ENCODE data around the gene GJA3. TPM values are rescaled to one million over a fixed set of nuclear protein-coding genes. Genes with fewer than 3 reads are reported as not detected.
A peak's percentile ranks its signal among the peaks of the same experiment; 100 is the strongest.

The GJA3 gene
- total RNA-seq, 1 donor from 2014 or later: 0.59 TPM

DNA sequence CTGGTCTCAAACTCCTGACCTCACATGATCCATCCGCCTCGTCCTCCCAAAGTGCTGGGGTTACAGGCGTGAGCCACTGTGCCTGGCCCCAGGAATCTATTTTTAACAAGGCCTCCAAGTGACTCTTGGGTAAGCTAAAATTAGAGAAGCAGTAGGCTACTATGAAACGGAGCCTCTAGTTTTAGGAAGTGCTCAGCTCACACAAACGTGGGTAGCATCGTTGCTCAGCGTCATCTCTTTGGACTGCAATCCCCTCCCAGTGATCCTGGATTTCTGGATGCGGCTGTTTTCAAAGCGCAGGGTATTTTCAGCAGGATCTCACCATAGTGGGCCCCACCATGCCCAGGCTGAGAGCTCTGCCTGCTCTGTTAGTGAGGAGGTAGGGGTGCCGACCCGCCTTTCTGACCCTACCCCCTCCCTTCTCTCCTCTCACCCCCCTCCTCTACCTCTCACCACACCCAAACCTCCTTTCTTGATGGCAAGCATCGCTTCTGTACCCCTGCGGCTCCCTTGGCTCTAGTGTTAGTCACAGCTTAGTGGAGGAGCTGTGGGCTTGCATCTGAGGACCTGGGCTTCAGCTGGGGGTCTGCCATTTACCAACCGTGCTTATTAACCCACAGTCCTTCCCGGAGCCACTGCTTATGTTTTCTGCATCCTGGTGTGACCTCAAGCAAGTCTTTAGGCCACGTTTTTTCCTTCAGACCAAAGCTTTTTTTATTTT, 34.2 kb downstream of the GJA3 start:
- Mint-ChIP-seq H3K36me3 (ENCODE audit: low read depth, unreplicated experiment) (no peaks in the 10 kb centered on the region), H3K27ac (ENCODE audit: unreplicated experiment) (no peak overlapping the region), H3K9me3 (ENCODE audit: unreplicated experiment) (no peaks in the 10 kb centered on the region), H3K4me1 (ENCODE audit: low read depth, unreplicated experiment) (peaks cover 4% of the 10 kb centered on the region), H3K27me3 (ENCODE audit: low read depth, unreplicated experiment) (peaks cover 17% of the 10 kb centered on the region), H3K4me3 (ENCODE audit: unreplicated experiment) (no peak overlapping the region)
- H4K20me1 ChIP-seq (ENCODE audit: insufficient read depth, low read length): no peaks in the 10 kb centered on the region
- no peak overlapping the region for H3K4me3 ChIP-seq (ENCODE audit: insufficient read depth, low read depth, low read length)
- no peak overlapping the region for H3K4me2 ChIP-seq (ENCODE audit: low read length)
- no peak for TF ChIP-seq CTCF (IDR thresholded peaks at IDR 0.05; ENCODE audit: insufficient read depth, low read depth, low read length)
- no peak for TF ChIP-seq EZH2 (IDR thresholded peaks at IDR 0.05; ENCODE audit: insufficient read depth, low read length)
- H3K9ac ChIP-seq (ENCODE audit: low read length): no peak overlapping the region
- no peaks in the 10 kb centered on the region for H3K36me3 ChIP-seq (ENCODE audit: insufficient read depth, low read length)
- H2AFZ ChIP-seq (ENCODE audit: low read depth, low read length): no peak overlapping the region
- peaks cover 11% of the 10 kb centered on the region for H3K27me3 ChIP-seq (ENCODE audit: insufficient read depth, low read length)
- DNase-seq (ENCODE audit: low read depth) (no peak), FAIRE-seq (no peak)
- H3K9me3 ChIP-seq (ENCODE audit: insufficient read depth, low read depth, low read length): no peaks in the 10 kb centered on the region
- H3K79me2 ChIP-seq (ENCODE audit: insufficient read depth, low read length): no peaks in the 10 kb centered on the region
- no peak overlapping the region for H3K27ac ChIP-seq (ENCODE audit: low read depth, low read length)
- H3K4me1 ChIP-seq (ENCODE audit: insufficient read depth, low read length): peaks cover 24% of the 10 kb centered on the region

- H4K20me1 ChIP-seq (ENCODE audit: insufficient read depth, low read length): no peaks in the 10 kb centered on the region
- H3K4me2 ChIP-seq (ENCODE audit: low read length): no peak overlapping the region
- peaks cover 24% of the 10 kb centered on the region for H3K4me1 ChIP-seq (ENCODE audit: insufficient read depth, low read length)
- peaks cover 11% of the 10 kb centered on the region for H3K27me3 ChIP-seq (ENCODE audit: insufficient read depth, low read length)
- H3K9me3 ChIP-seq (ENCODE audit: insufficient read depth, low read depth, low read length): no peaks in the 10 kb centered on the region
- no peak overlapping the region for H3K27ac ChIP-seq (ENCODE audit: low read depth, low read length)
- DNase-seq (ENCODE audit: low read depth) (no peak), FAIRE-seq (no peak)
- no peaks in the 10 kb centered on the region for H3K79me2 ChIP-seq (ENCODE audit: insufficient read depth, low read length)
- H3K36me3 ChIP-seq (ENCODE audit: insufficient read depth, low read length): no peaks in the 10 kb centered on the region
- H3K9me3 Mint-ChIP-seq (ENCODE audit: unreplicated experiment): peaks cover 1% of the 10 kb centered on the region
- H3K27ac Mint-ChIP-seq (ENCODE audit: unreplicated experiment): no peak overlapping the region
- H3K4me3 Mint-ChIP-seq (ENCODE audit: unreplicated experiment): no peak overlapping the region
- H3K4me1 Mint-ChIP-seq (ENCODE audit: low read depth, unreplicated experiment): peaks cover 6% of the 10 kb centered on the region
- no peaks in the 10 kb centered on the region for H3K36me3 Mint-ChIP-seq (ENCODE audit: low read depth, unreplicated experiment)
- H3K9ac ChIP-seq (ENCODE audit: low read length): no peak overlapping the region
- H3K27me3 Mint-ChIP-seq (ENCODE audit: low read depth, unreplicated experiment): peaks cover 21% of the 10 kb centered on the region
- no peak overlapping the region for H3K4me3 ChIP-seq (ENCODE audit: insufficient read depth, low read depth, low read length)
- no peak overlapping the region for H2AFZ ChIP-seq (ENCODE audit: low read depth, low read length)
- no peak for TF ChIP-seq EZH2 (IDR thresholded peaks at IDR 0.05; ENCODE audit: insufficient read depth, low read length)
- TF ChIP-seq CTCF (IDR thresholded peaks at IDR 0.05; ENCODE audit: insufficient read depth, low read depth, low read length): no peak
These were observed 35.1 kb downstream of the GJA3 start for GRCh38 chr13:20125783-20126165.

DNA sequence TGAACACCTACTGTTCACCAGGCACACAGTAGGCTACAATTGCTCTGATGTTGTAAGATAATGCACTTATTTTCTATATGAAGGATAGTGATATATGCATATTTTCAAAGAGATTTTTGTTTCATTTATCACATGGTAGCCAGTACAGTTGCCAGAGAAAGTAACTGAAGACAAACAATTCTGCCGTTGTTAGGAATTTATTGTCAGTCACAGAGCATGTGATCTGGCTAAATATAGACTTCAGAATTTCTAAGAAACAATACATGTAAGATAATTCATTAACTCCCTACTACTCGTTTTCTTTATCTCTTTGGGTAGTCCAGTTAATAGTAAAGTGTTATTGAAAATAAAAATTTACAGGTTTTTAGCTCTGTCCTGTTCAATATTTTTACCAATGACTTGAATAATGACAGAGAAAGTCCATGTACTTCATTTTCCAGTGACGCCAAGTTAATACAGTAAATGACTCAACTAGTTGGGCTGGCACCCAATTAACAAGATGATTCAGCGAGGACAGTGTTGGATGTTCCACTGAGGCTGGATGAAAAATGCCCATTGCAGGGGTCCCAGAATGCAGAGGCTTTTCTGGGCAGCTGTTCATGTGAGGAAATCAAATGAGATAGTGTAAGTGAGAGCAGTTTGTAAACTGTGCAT, 35.6 kb downstream of the GJA3 start:
- no peak overlapping the region for H3K9ac ChIP-seq (ENCODE audit: low read length)
- H3K4me1 ChIP-seq (ENCODE audit: insufficient read depth, low read length): peaks cover 24% of the 10 kb centered on the region
- peaks cover 11% of the 10 kb centered on the region for H3K27me3 ChIP-seq (ENCODE audit: insufficient read depth, low read length)
- H3K27ac ChIP-seq (ENCODE audit: low read depth, low read length): no peak overlapping the region
- no peak overlapping the region for H2AFZ ChIP-seq (ENCODE audit: low read depth, low read length)
- Mint-ChIP-seq H3K4me3 (ENCODE audit: unreplicated experiment) (no peak overlapping the region), H3K27me3 (ENCODE audit: low read depth, unreplicated experiment) (peaks cover 21% of the 10 kb centered on the region), H3K9me3 (ENCODE audit: unreplicated experiment) (peaks cover 1% of the 10 kb centered on the region), H3K27ac (ENCODE audit: unreplicated experiment) (no peak overlapping the region), H3K4me1 (ENCODE audit: low read depth, unreplicated experiment) (peaks cover 6% of the 10 kb centered on the region), H3K36me3 (ENCODE audit: low read depth, unreplicated experiment) (no peaks in the 10 kb centered on the region)
- no peaks in the 10 kb centered on the region for H3K36me3 ChIP-seq (ENCODE audit: insufficient read depth, low read length)
- TF ChIP-seq CTCF (IDR thresholded peaks at IDR 0.05; ENCODE audit: insufficient read depth, low read depth, low read length) (no peak), EZH2 (IDR thresholded peaks at IDR 0.05; ENCODE audit: insufficient read depth, low read length) (no peak)
- H3K4me2 ChIP-seq (ENCODE audit: low read length): no peak overlapping the region
- FAIRE-seq: peak; percentile 17
- H3K9me3 ChIP-seq (ENCODE audit: insufficient read depth, low read depth, low read length): no peaks in the 10 kb centered on the region
- H3K79me2 ChIP-seq (ENCODE audit: insufficient read depth, low read length): no peaks in the 10 kb centered on the region
- H3K4me3 ChIP-seq (ENCODE audit: insufficient read depth, low read depth, low read length): no peak overlapping the region
- no peaks in the 10 kb centered on the region for H4K20me1 ChIP-seq (ENCODE audit: insufficient read depth, low read length)
- DNase-seq (ENCODE audit: low read depth): peak; percentile 75

Measured in astrocyte (in vitro differentiated cells and primary cell).